Neural cell (in vitro differentiated cells): Measurements from ENCODE around the gene DNAL1. TPM values are rescaled to one million over a fixed set of nuclear protein-coding genes. Genes with fewer than 3 reads are reported as not detected.
"Not testable (repeated sequence)": the region's sequence is repeated elsewhere in the genome, so short reads cannot be mapped to it uniquely, and the experiment has no call there.

ENCODE experiments used
- H2AFZ ChIP-seq: fragments of 200-600, 300-800 bp; sonication (generic), shearing (Covaris generic); 2 replicates; pipeline ENCODE4 v1.6.0; 2014; ENCODE audit warnings: low read depth, mild to moderate bottlenecking, antibody characterized with exemption, low read length, moderate library complexity
- H3F3A ChIP-seq: fragments of 200-600 bp; shearing (Covaris generic); 2 replicates; pipeline ENCODE4 v1.6.1; 2016; ENCODE audit warnings: mild to moderate bottlenecking, moderate library complexity, mixed read lengths, antibody characterized with exemption, low read length; ENCODE audit not compliant: insufficient read depth, poor library complexity, severe bottlenecking
- H3K27ac ChIP-seq: fragments of 200-600, 300-800 bp; sonication (generic), shearing (Covaris generic); 2 replicates; pipeline ENCODE4 v1.5.1; 2014; ENCODE audit warnings: mild to moderate bottlenecking, low read length, moderate library complexity
- H3K27me3 ChIP-seq: fragments of 300-800, 200-600 bp; sonication (generic), shearing (Covaris generic); 2 replicates; pipeline ENCODE4 v1.6.0; 2014; ENCODE audit warnings: mild to moderate bottlenecking, low read depth, low read length, moderate library complexity; ENCODE audit not compliant: insufficient read depth
- H3K36me3 ChIP-seq: fragments of 300-800, 200-600 bp; sonication (generic), shearing (Covaris generic); 2 replicates; pipeline ENCODE4 v1.5.1; 2014; ENCODE audit warnings: mild to moderate bottlenecking, antibody characterized with exemption, low read length, moderate library complexity; ENCODE audit not compliant: insufficient read depth
- H3K4me2 ChIP-seq: fragments of 300-800, 200-600 bp; sonication (generic), shearing (Covaris generic); 2 replicates; pipeline ENCODE4 v1.6.0; 2014; ENCODE audit warnings: mild to moderate bottlenecking, low read length
- H3K4me3 ChIP-seq: fragments of 300-800, 200-600 bp; sonication (generic), shearing (Covaris generic); 2 replicates; pipeline ENCODE4 v1.5.1; 2014; ENCODE audit warnings: mild to moderate bottlenecking, low read length, moderate library complexity
- H3K79me2 ChIP-seq: fragments of 200-600 bp; shearing (Covaris generic); replicated peaks from 2 replicates; pipeline ENCODE4 v1.6.0; 2014; ENCODE audit warnings: mild to moderate bottlenecking, low read length, moderate library complexity; ENCODE audit not compliant: insufficient read depth
- H3K9ac ChIP-seq: fragments of 300-800, 200-600 bp; sonication (generic), shearing (Covaris generic); 2 replicates; pipeline ENCODE4 v1.6.1; 2016; ENCODE audit warnings: mild to moderate bottlenecking, low read length, mixed read lengths
- H3K9me2 ChIP-seq: fragments of 200-600 bp; shearing (Covaris generic); 2 replicates; pipeline ENCODE4 v1.6.1; 2016; ENCODE audit warnings: mild to moderate bottlenecking, low read length, mixed read lengths; ENCODE audit not compliant: insufficient read depth
- H3K9me3 ChIP-seq: fragments of 200-600, 300-800 bp; sonication (generic), shearing (Covaris generic); 2 replicates; pipeline ENCODE4 v1.6.1; 2016; ENCODE audit warnings: mild to moderate bottlenecking, mixed run types, low read length, moderate library complexity, mixed read lengths
- H4K20me1 ChIP-seq: fragments of 200-600 bp; shearing (Covaris generic); 2 replicates; pipeline ENCODE4 v1.6.1; 2016; ENCODE audit warnings: mild to moderate bottlenecking, mixed run types; ENCODE audit not compliant: insufficient read depth
- CTCF ChIP-seq: fragments of 450-650 bp; IDR thresholded peaks from 2 replicates; pipeline ENCODE4 v1.5.1; 2014; ENCODE audit warnings: antibody characterized with exemption, mild to moderate bottlenecking, moderate library complexity; ENCODE audit not compliant: poor library complexity, severe bottlenecking
- EP300 ChIP-seq: fragments of 450-650 bp; conservative IDR thresholded peaks from 2 replicates; pipeline ENCODE4 v1.6.1; 2014; ENCODE audit warnings: antibody characterized with exemption, mild to moderate bottlenecking, moderate library complexity; ENCODE audit not compliant: poor library complexity, severe bottlenecking
- EZH2 ChIP-seq: fragments of 200-600, 300-800 bp; shearing (Covaris generic), sonication (generic); IDR thresholded peaks from 2 replicates; pipeline ENCODE4 v1.6.1; 2014; ENCODE audit warnings: antibody characterized with exemption, low read length, borderline replicate concordance, mild to moderate bottlenecking; ENCODE audit not compliant: insufficient read depth, poor library complexity, severe bottlenecking
- MXI1 ChIP-seq: fragments of 450-650 bp; conservative IDR thresholded peaks from 2 replicates; pipeline ENCODE4 v1.6.1; 2014; ENCODE audit warnings: antibody characterized with exemption, mild to moderate bottlenecking; ENCODE audit not compliant: poor library complexity, severe bottlenecking
- POLR2AphosphoS5 ChIP-seq: IDR thresholded peaks from 2 replicates; pipeline ENCODE4 v1.6.1; 2012
- RAD21 ChIP-seq: fragments of 450-650 bp; conservative IDR thresholded peaks from 2 replicates; pipeline ENCODE4 v1.6.1; 2014; ENCODE audit warnings: antibody characterized with exemption, mild to moderate bottlenecking, moderate library complexity
- REST ChIP-seq: IDR thresholded peaks from 2 replicates; pipeline ENCODE4 v1.6.1; 2012; ENCODE audit warnings: borderline replicate concordance
- SMC3 ChIP-seq: fragments of 450-650 bp; conservative IDR thresholded peaks from 2 replicates; pipeline ENCODE4 v1.6.1; 2014; ENCODE audit warnings: antibody characterized with exemption, mild to moderate bottlenecking, moderate library complexity; ENCODE audit not compliant: poor library complexity
- TAF1 ChIP-seq: IDR thresholded peaks from 2 replicates; pipeline ENCODE4 v1.6.1; 2012; ENCODE audit warnings: low read depth
- polyA plus RNA-seq: library from polyadenylated mRNA; depleted of rRNA; stranded (reverse); fragments of >200 nt; gene quantifications from 2 replicates; pipeline ENCODE4 v1.2.3, GENCODE V29; 2014

DNAL1 gene
- polyA plus RNA-seq, 1 donor from 2014 or later = 33.4 TPM

GRCh38 chr14:73655851-73656250 lies 11.1 kb downstream of the DNAL1 start:
- Histone ChIP-seq H3K4me3 (no peak overlapping the region), H3K9ac (no peak overlapping the region), H3K9me2 (no peaks in the 10 kb centered on the region), H3F3A (no peaks in the 10 kb centered on the region), H3K36me3 (no peaks in the 10 kb centered on the region), H2AFZ (no peak overlapping the region), H3K27ac (no peak overlapping the region), H3K4me2 (no peak overlapping the region), H3K27me3 (no peaks in the 10 kb centered on the region), H3K9me3 (no peaks in the 10 kb centered on the region), H3K79me2 (peaks cover 3% of the 10 kb centered on the region), H4K20me1 (no peaks in the 10 kb centered on the region)
- TF ChIP-seq CTCF = no peak
- TF ChIP-seq EZH2 = no peak
- TF ChIP-seq EP300 = no peak
- no peak for TF ChIP-seq RAD21
- TF ChIP-seq SMC3 = no peak
- no peak for TF ChIP-seq TAF1
- TF ChIP-seq REST = no peak
- TF ChIP-seq POLR2AphosphoS5 = no peak
- no peak for TF ChIP-seq MXI1

- H3F3A ChIP-seq, H4K20me1 ChIP-seq, H3K9me3 ChIP-seq, H3K79me2 ChIP-seq, H3K27me3 ChIP-seq, H3K27ac ChIP-seq, H3K9ac ChIP-seq, H3K4me2 ChIP-seq, H3K4me3 ChIP-seq, H2AFZ ChIP-seq, H3K36me3 ChIP-seq, H3K9me2 ChIP-seq: not testable (repeated sequence)
Observed at GRCh38 chr14:73659202-73659601, 14.4 kb downstream of the DNAL1 start.

GRCh38 chr14:73660511-73660910 lies 15.7 kb downstream of the DNAL1 start:
- Histone ChIP-seq H3K4me2 (no peak overlapping the region), H3K27ac (no peak overlapping the region), H3K36me3 (peaks cover 9% of the 10 kb centered on the region), H2AFZ (no peak overlapping the region), H3F3A (no peaks in the 10 kb centered on the region), H3K79me2 (no peaks in the 10 kb centered on the region), H3K27me3 (no peaks in the 10 kb centered on the region), H3K4me3 (no peak overlapping the region), H4K20me1 (no peaks in the 10 kb centered on the region), H3K9me2 (no peaks in the 10 kb centered on the region), H3K9ac (no peak overlapping the region), H3K9me3 (no peaks in the 10 kb centered on the region)
- TF ChIP-seq POLR2AphosphoS5 = no peak
- TF ChIP-seq EP300 = no peak
- TF ChIP-seq SMC3 = no peak
- no peak for TF ChIP-seq CTCF
- TF ChIP-seq REST = no peak
- no peak for TF ChIP-seq RAD21
- TF ChIP-seq MXI1 = no peak
- TF ChIP-seq EZH2 = no peak
- no peak for TF ChIP-seq TAF1
